ENCODE data around the gene CACNA2D3.

- TF ChIP-seq, protein P1, sequence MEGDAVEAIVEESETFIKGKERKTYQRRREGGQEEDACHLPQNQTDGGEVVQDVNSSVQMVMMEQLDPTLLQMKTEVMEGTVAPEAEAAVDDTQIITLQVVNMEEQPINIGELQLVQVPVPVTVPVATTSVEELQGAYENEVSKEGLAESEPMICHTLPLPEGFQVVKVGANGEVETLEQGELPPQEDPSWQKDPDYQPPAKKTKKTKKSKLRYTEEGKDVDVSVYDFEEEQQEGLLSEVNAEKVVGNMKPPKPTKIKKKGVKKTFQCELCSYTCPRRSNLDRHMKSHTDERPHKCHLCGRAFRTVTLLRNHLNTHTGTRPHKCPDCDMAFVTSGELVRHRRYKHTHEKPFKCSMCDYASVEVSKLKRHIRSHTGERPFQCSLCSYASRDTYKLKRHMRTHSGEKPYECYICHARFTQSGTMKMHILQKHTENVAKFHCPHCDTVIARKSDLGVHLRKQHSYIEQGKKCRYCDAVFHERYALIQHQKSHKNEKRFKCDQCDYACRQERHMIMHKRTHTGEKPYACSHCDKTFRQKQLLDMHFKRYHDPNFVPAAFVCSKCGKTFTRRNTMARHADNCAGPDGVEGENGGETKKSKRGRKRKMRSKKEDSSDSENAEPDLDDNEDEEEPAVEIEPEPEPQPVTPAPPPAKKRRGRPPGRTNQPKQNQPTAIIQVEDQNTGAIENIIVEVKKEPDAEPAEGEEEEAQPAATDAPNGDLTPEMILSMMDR (IDR thresholded peaks at IDR 0.05; ENCODE audit: insufficient read depth, low read length, poor library complexity, severe bottlenecking), result no peak
- TF ChIP-seq EZH2phosphoT487 (conservative IDR thresholded peaks at IDR 0.05; ENCODE audit: low read length), result no peak
Measured at GRCh38 chr3:54476891-54477290, 354.5 kb downstream of the CACNA2D3 start.

All from SU-DHL-6 (cell line).